Endothelial cell of umbilical vein (primary cell): ENCODE results near the gene NOP9. TPM values are rescaled to one million over a fixed set of nuclear protein-coding genes. Genes with fewer than 3 reads are reported as not detected.

ENCODE experiments used
- BruUV-seq: library from RNA; stranded (reverse); fragments of 400-500 nt; replicated peaks from 2 replicates; lab custom pipeline; 2021; lab: Mats Ljungman, UMichigan
- CTCF ChIA-PET: fragments of 300-600, 350-600 bp; sonication (Branson Sonifier 250); formaldehyde crosslinking; loops from one replicate; lab custom pipeline; 2021; ENCODE audit warnings: antibody characterized with exemption, inconsistent platforms; lab: Charles Lee
- POLR2A ChIA-PET: fragments of 300-600, 350-600 bp; sonication (Branson Sonifier 250); formaldehyde crosslinking; loops from one replicate; lab custom pipeline; 2021; ENCODE audit warnings: antibody characterized with exemption, inconsistent platforms; lab: Charles Lee
- DNase-seq: peaks from one replicate; pipeline ENCODE4 v3.0.0-alpha.2; 2011; ENCODE audit warnings: low read depth, low spot score
- FAIRE-seq: peaks from 2 replicates; lab custom pipeline; 2011; peaks lifted over from hg19 to GRCh38; lab: Jason Lieb, UNC
- H2AFZ ChIP-seq: 2 replicates; pipeline ENCODE4 v1.6.0; 2012; ENCODE audit warnings: low read depth, low read length, control low read depth, inconsistent platforms
- H3K27ac ChIP-seq: 2 replicates; pipeline ENCODE4 v1.5.1; 2011; ENCODE audit warnings: low read depth, mild to moderate bottlenecking, control low read depth, low read length, moderate library complexity; ENCODE audit not compliant: insufficient read depth
- H3K27me3 ChIP-seq, 2 experiments: 2 replicates each; pipeline versions ENCODE4 v1.6.0 to v1.6.1; 2011; ENCODE audit warnings: low read length in 2 of 2, mixed read lengths in 1 of 2; ENCODE audit not compliant: control insufficient read depth in 2 of 2, insufficient read depth in 2 of 2
- H3K36me3 ChIP-seq, 2 experiments: 2 replicates in 1 of 2; 3 replicates in 1 of 2; pipeline ENCODE4 v1.5.1; 2011; ENCODE audit warnings: low read length in 2 of 2, mild to moderate bottlenecking in 1 of 2, moderate library complexity in 1 of 2; ENCODE audit not compliant: control insufficient read depth in 2 of 2, insufficient read depth in 2 of 2; ENCODE audit errors: extremely low read depth in 1 of 2
- H3K4me1 ChIP-seq: 3 replicates; pipeline ENCODE4 v1.5.1; 2011; ENCODE audit warnings: mild to moderate bottlenecking, low read length; ENCODE audit not compliant: control insufficient read depth, insufficient read depth; ENCODE audit errors: extremely low read depth
- H3K4me2 ChIP-seq: 2 replicates; pipeline ENCODE4 v1.6.1; 2011; ENCODE audit warnings: low read length, control low read depth, mixed read lengths; ENCODE audit not compliant: insufficient read depth
- H3K4me3 ChIP-seq, 3 experiments: fragments of 200-600 bp in 1 of 3; sonication (generic), shearing (Covaris generic) in 1 of 3; replicated peaks in 1 of 3; 2 replicates each; pipeline ENCODE4 v1.5.1; 2011 to 2016; ENCODE audit warnings: control low read depth in 3 of 3, low read length in 3 of 3, mild to moderate bottlenecking in 2 of 3, inconsistent platforms in 1 of 3, low read depth in 1 of 3, moderate library complexity in 1 of 3; ENCODE audit not compliant: insufficient read depth in 1 of 3
- H3K79me2 ChIP-seq: 2 replicates; pipeline ENCODE4 v1.6.0; 2012; ENCODE audit warnings: low read length, inconsistent platforms; ENCODE audit not compliant: control insufficient read depth, insufficient read depth
- H3K9ac ChIP-seq: replicated peaks from 2 replicates; pipeline ENCODE3; 2011; ENCODE audit warnings: low read length, control low read depth; ENCODE audit not compliant: insufficient read depth; ENCODE audit errors: extremely low read depth
- H3K9me1 ChIP-seq: replicated peaks from 3 replicates; pipeline ENCODE4 v1.6.0; 2011; ENCODE audit warnings: mild to moderate bottlenecking, low read length; ENCODE audit not compliant: control insufficient read depth, insufficient read depth; ENCODE audit errors: extremely low read depth
- H3K9me3 ChIP-seq: replicated peaks from 2 replicates; pipeline ENCODE4 v1.5.1; 2012; ENCODE audit warnings: low read length, inconsistent platforms; ENCODE audit not compliant: control insufficient read depth, insufficient read depth
- H4K20me1 ChIP-seq: replicated peaks from 2 replicates; pipeline ENCODE3; 2011; ENCODE audit warnings: mild to moderate bottlenecking, low read length; ENCODE audit not compliant: control insufficient read depth, insufficient read depth; ENCODE audit errors: extremely low read depth
- CTCF ChIP-seq, 2 donors: IDR thresholded peaks; 1 replicate in 1 of 2; 2 replicates in 1 of 2; pipeline ENCODE4 v1.5.1; 2011; ENCODE audit warnings: low read length in 2 of 2, mild to moderate bottlenecking in 2 of 2, moderate library complexity in 2 of 2, control low read depth in 1 of 2, inconsistent platforms in 1 of 2, low read depth in 1 of 2; ENCODE audit not compliant: insufficient read depth in 1 of 2; ENCODE audit errors: extremely low read depth in 1 of 2
- EZH2 ChIP-seq: IDR thresholded peaks from 2 replicates; pipeline ENCODE4 v1.6.1; 2012; ENCODE audit warnings: borderline replicate concordance, low read depth, mild to moderate bottlenecking, moderate library complexity, low read length, inconsistent platforms; ENCODE audit not compliant: severe bottlenecking
- FOS ChIP-seq: IDR thresholded peaks from 2 replicates; pipeline ENCODE4 v1.6.1; 2011; ENCODE audit warnings: mild to moderate bottlenecking, low read length, moderate library complexity, borderline replicate concordance; ENCODE audit not compliant: insufficient read depth
- GATA2 ChIP-seq: IDR thresholded peaks from 2 replicates; pipeline ENCODE4 v1.7.0; 2011; ENCODE audit warnings: low read depth, mild to moderate bottlenecking, moderate library complexity, mixed read lengths, low read length; ENCODE audit not compliant: insufficient read length, insufficient read depth
- JUN ChIP-seq: IDR thresholded peaks from 2 replicates; pipeline ENCODE4 v1.6.1; 2011; ENCODE audit warnings: borderline replicate concordance, low read depth; ENCODE audit not compliant: insufficient read length, insufficient read depth
- MYC ChIP-seq: IDR thresholded peaks from one replicate; pipeline ENCODE4 v1.6.1; 2011; ENCODE audit warnings: mild to moderate bottlenecking, low read depth, low read length
- POLR2A ChIP-seq: IDR thresholded peaks from 2 replicates; pipeline ENCODE4 v1.6.1; 2012; ENCODE audit warnings: low read depth, mild to moderate bottlenecking, control low read depth, low read length
- POLR2AphosphoS5 ChIP-seq: IDR thresholded peaks from 2 replicates; pipeline ENCODE4 v1.6.1; 2012; ENCODE audit warnings: low read depth, mild to moderate bottlenecking, control low read depth, low read length, moderate library complexity; ENCODE audit not compliant: insufficient read depth
- dilution Hi-C: fragments of 300-500 bp; cut with MboI; formaldehyde crosslinking; loops from one replicate; pipeline ENCODE4 v1.15.0; 2019; ENCODE audit warnings: low sequenced_read_pairs; ENCODE audit not compliant: extremely low pct_ligation_motif_present
- intact Hi-C: fragments of 100-400 bp; cut with micrococcal nuclease; formaldehyde crosslinking; loops from one replicate; pipeline ENCODE4 v1.10.0; 2022
- polyA plus RNA-seq, 4 experiments: library from polyadenylated mRNA; depleted of rRNA in 3 of 4; stranded (reverse) in 3 of 4; unstranded in 1 of 4; fragments of >200 nt; gene quantifications; 2 replicates each; pipeline versions ENCODE4 v1.2.1 to v1.2.3, GENCODE V29; 2011 to 2012; ENCODE audit warnings: missing spikeins in 1 of 4
- total RNA-seq: library from RNA; stranded (reverse); gene quantifications from 2 replicates; pipeline ENCODE4 v1.2.3, GENCODE V29; 2021
- TF ChIP-seq, protein P1 (sequence below): IDR thresholded peaks from 2 replicates; pipeline ENCODE4 v1.6.1; 2011; ENCODE audit not compliant: insufficient read depth, insufficient read length

Gene NOP9
- total and polyA plus RNA-seq, 2 donors (not counting 3 experiments of a cell fraction or from before 2014, with no cell fraction given) = 16.2 to 31.0 TPM

DNA sequence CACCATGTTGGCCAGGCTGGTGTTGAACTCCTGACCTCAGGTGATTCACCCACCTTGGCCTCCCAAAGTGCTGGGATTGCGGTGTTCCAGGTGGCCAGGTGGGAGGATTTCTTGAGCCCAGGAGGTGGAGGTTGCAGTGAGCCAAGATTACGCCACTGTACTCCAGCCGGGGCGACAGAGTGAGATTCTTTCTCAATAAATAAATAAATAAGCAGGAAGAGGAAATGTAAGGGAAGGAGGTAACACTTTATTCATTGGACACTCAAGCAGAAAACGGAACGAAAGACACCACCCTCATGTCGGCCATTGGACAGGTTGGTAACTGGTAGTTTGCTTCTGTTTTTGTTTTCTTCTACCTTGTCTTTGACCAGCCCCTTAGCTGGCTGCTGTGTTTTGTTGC lies 55.4 kb downstream of the NOP9 start:
- peaks cover 20 to 24% of the 10 kb centered on the region in 2 experiments for H3K27me3 ChIP-seq
- CTCF ChIA-PET = interaction anchor here (1.3 kb wide), 1 partner anchor 76 kb away, joined by 4 read pairs; no protein-coding TSS in a partner anchor
- H3K27ac ChIP-seq = no peak overlapping the region
- no TSS peak for BruUV-seq
- H3K79me2 ChIP-seq = no peaks in the 10 kb centered on the region
- no peak for DNase-seq
- no peak for FAIRE-seq
- dilution Hi-C loops = no loop called here
- no peak overlapping the region for H3K4me2 ChIP-seq
- POLR2A ChIA-PET = no interaction called here
- intact Hi-C loops = no loop called here
- no peak overlapping the region for H3K4me3 ChIP-seq
- H4K20me1 ChIP-seq = no peaks in the 10 kb centered on the region
- no peaks in the 10 kb centered on the region for H3K36me3 ChIP-seq
- TF ChIP-seq CTCF (IDR thresholded peaks at IDR 0.05; ENCODE audit: extremely low read depth in 1 of 2, insufficient read depth in 1 of 2, low read depth in 1 of 2, low read length in 2 of 2) (no peak), GATA2 (no peak), POLR2A (no peak), POLR2AphosphoS5 (no peak), MYC (no peak), JUN (no peak), FOS (no peak), EZH2 (no peak)
- TF ChIP-seq, protein P1, sequence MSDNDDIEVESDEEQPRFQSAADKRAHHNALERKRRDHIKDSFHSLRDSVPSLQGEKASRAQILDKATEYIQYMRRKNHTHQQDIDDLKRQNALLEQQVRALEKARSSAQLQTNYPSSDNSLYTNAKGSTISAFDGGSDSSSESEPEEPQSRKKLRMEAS = no peak
- H2AFZ ChIP-seq = no peak overlapping the region
- no peaks in the 10 kb centered on the region for H3K9me3 ChIP-seq
- no peaks in the 10 kb centered on the region for H3K9me1 ChIP-seq
- no peaks in the 10 kb centered on the region for H3K4me1 ChIP-seq
- H3K9ac ChIP-seq = no peak overlapping the region
